Panc1 (cell line): ENCODE results near the gene FAM237A.

ENCODE experiments used
- CTCF ChIP-seq: fragments of 450-650 bp; IDR thresholded peaks from 2 replicates; pipeline ENCODE4 v1.5.1; 2017; ENCODE audit warnings: mild to moderate bottlenecking
- POLR2AphosphoS5 ChIP-seq: IDR thresholded peaks from 2 replicates; pipeline ENCODE4 v1.6.1; 2012; ENCODE audit warnings: mild to moderate bottlenecking, low read depth, low read length, moderate library complexity
- REST ChIP-seq, 2 experiments: IDR thresholded peaks; 2 replicates each; pipeline ENCODE4 v1.6.1; 2011 to 2012; ENCODE audit warnings: low read depth in 2 of 2, control low read depth in 1 of 2, low read length in 1 of 2, mild to moderate bottlenecking in 1 of 2, moderate library complexity in 1 of 2; ENCODE audit not compliant: insufficient read depth in 1 of 2
- SIN3A ChIP-seq: IDR thresholded peaks from 2 replicates; pipeline ENCODE4 v1.6.1; 2012; ENCODE audit warnings: low read depth, mild to moderate bottlenecking, low read length, moderate library complexity, borderline replicate concordance; ENCODE audit not compliant: insufficient read depth

DNA sequence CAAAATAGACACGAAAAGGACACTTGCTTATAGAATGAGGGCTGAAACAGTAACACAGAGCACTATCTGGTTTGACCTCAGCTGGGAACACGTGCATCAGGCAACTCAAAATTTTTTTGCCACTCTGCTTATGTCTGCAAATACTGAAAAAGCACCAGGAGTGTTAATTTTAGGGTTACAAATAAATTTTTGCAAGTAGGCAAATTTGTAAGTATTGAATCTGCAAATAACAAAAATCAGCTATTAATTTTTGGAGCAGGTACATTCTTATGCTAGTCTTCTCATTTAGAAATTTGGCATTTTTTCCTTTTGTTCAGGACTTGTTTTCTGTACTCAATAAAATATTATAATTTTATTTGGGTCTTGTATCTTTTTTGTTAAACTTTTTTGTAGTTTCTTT is 46.2 kb downstream of the FAM237A start:
- TF ChIP-seq CTCF (no peak), POLR2AphosphoS5 (no peak), SIN3A (no peak), REST (IDR thresholded peaks at IDR 0.05; ENCODE audit: insufficient read depth in 1 of 2, low read depth in 2 of 2, low read length in 1 of 2) (no peak)
